Glutamatergic neuron (in vitro differentiated cells): ENCODE data around the gene ATP6V0C. TPM values are rescaled to one million over a fixed set of nuclear protein-coding genes. Genes with fewer than 3 reads are reported as not detected.
"Not testable (repeated sequence)": the region's sequence is repeated elsewhere in the genome, so short reads cannot be mapped to it uniquely, and the experiment has no call there.

Experiments
- DNase-seq: peaks from one replicate; pipeline ENCODE4 v3.0.0; 2022
- H3K27ac Mint-ChIP-seq: one replicate; pipeline ENCODE4 v1.8.0; 2020; ENCODE audit warnings: mild to moderate bottlenecking, mixed read lengths, inconsistent platforms; ENCODE audit not compliant: unreplicated experiment
- H3K27me3 Mint-ChIP-seq: one replicate; pipeline ENCODE4 v1.8.0; 2020; ENCODE audit warnings: mild to moderate bottlenecking, moderate library complexity, mixed read lengths, inconsistent platforms; ENCODE audit not compliant: unreplicated experiment
- H3K36me3 Mint-ChIP-seq: one replicate; pipeline ENCODE4 v1.8.0; 2020; ENCODE audit warnings: mild to moderate bottlenecking, mixed read lengths, inconsistent platforms; ENCODE audit not compliant: unreplicated experiment
- H3K4me1 Mint-ChIP-seq: one replicate; pipeline ENCODE4 v1.8.0; 2020; ENCODE audit warnings: mild to moderate bottlenecking, low read depth, mixed read lengths, inconsistent platforms; ENCODE audit not compliant: unreplicated experiment
- H3K4me3 Mint-ChIP-seq: one replicate; pipeline ENCODE4 v1.8.0; 2020; ENCODE audit warnings: mild to moderate bottlenecking, mixed read lengths, inconsistent platforms; ENCODE audit not compliant: unreplicated experiment
- H3K9me3 Mint-ChIP-seq: one replicate; pipeline ENCODE4 v1.8.0; 2020; ENCODE audit warnings: mild to moderate bottlenecking, moderate library complexity, mixed read lengths, inconsistent platforms; ENCODE audit not compliant: unreplicated experiment
- total RNA-seq: library from RNA; stranded (reverse); fragmentation: NEBNext Ultra II Directional; extraction: Animal tissue kit (Norgen Biotek cat#: 25700); gene quantifications from one replicate; pipeline ENCODE4 v1.2.1, GENCODE V29; 2021; ENCODE audit not compliant: unreplicated experiment
- TF ChIP-seq, protein P1 (sequence below): fragments of 200-600 bp; sonication (generic); IDR thresholded peaks from one replicate; pipeline ENCODE4 v1.5.0; 2021; ENCODE audit not compliant: partially characterized antibody, unreplicated experiment

The ATP6V0C gene
- total RNA-seq, 1 donor from 2014 or later = 274 TPM

- peaks cover 12% of the 10 kb centered on the region for H3K9me3 Mint-ChIP-seq
- peaks cover 10% of the 10 kb centered on the region for H3K4me1 Mint-ChIP-seq
- H3K27me3 Mint-ChIP-seq = peaks cover 11% of the 10 kb centered on the region
- H3K27ac Mint-ChIP-seq = peak overlapping the region; percentile 55
- peak overlapping the region; percentile 81 for H3K4me3 Mint-ChIP-seq
- TF ChIP-seq, protein P1, sequence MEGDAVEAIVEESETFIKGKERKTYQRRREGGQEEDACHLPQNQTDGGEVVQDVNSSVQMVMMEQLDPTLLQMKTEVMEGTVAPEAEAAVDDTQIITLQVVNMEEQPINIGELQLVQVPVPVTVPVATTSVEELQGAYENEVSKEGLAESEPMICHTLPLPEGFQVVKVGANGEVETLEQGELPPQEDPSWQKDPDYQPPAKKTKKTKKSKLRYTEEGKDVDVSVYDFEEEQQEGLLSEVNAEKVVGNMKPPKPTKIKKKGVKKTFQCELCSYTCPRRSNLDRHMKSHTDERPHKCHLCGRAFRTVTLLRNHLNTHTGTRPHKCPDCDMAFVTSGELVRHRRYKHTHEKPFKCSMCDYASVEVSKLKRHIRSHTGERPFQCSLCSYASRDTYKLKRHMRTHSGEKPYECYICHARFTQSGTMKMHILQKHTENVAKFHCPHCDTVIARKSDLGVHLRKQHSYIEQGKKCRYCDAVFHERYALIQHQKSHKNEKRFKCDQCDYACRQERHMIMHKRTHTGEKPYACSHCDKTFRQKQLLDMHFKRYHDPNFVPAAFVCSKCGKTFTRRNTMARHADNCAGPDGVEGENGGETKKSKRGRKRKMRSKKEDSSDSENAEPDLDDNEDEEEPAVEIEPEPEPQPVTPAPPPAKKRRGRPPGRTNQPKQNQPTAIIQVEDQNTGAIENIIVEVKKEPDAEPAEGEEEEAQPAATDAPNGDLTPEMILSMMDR = no peak
- DNase-seq = peak; percentile 42
- no peaks in the 10 kb centered on the region for H3K36me3 Mint-ChIP-seq
These were observed 38.1 kb upstream of the ATP6V0C start for GRCh38 chr16:2475413-2476344.

- TF ChIP-seq, protein P1 = no peak
- no peaks in the 10 kb centered on the region for H3K36me3 Mint-ChIP-seq
- H3K4me3 Mint-ChIP-seq = peak overlapping the region; percentile 81
- peaks cover 12% of the 10 kb centered on the region for H3K9me3 Mint-ChIP-seq
- H3K27me3 Mint-ChIP-seq = peaks cover 11% of the 10 kb centered on the region
- H3K4me1 Mint-ChIP-seq = peaks cover 9% of the 10 kb centered on the region
- peak overlapping the region; percentile 55 for H3K27ac Mint-ChIP-seq
- no peak for DNase-seq
These were observed 37.4 kb upstream of the ATP6V0C start for GRCh38 chr16:2476345-2476720.

DNA sequence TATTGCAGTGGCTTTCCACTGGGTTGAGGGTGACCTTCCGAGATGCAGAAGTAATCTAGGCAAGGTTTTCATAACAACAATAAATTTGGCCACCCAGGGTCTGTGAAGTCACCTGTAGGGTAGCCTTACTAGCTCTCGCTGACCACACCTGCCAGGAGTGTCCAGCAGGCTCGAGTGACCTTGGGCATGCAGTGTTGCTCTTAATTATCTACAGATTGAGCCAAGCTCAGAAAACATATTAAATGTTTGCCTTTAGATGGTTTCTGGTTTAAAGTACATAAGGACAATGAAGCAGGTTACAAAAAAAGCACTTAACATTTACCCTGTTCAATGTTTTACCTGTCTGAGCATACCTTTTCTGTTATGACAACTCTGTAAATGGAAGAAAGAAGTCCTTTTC is 37.0 kb upstream of the ATP6V0C start:
- Mint-ChIP-seq H3K4me3 (peak overlapping the region; percentile 81), H3K4me1 (peaks cover 12% of the 10 kb centered on the region), H3K36me3 (no peaks in the 10 kb centered on the region), H3K27me3 (peaks cover 11% of the 10 kb centered on the region), H3K9me3 (peaks cover 12% of the 10 kb centered on the region), H3K27ac (no peak overlapping the region)
- TF ChIP-seq, protein P1 = no peak
- no peak for DNase-seq

GRCh38 chr16:2477327-2477726 is 36.4 kb upstream of the ATP6V0C start:
- Mint-ChIP-seq H3K36me3 (no peaks in the 10 kb centered on the region), H3K4me1 (peaks cover 18% of the 10 kb centered on the region), H3K27ac (peak overlapping the region; percentile 5), H3K27me3 (peaks cover 11% of the 10 kb centered on the region), H3K4me3 (peak overlapping the region; percentile 81), H3K9me3 (peaks cover 14% of the 10 kb centered on the region)
- TF ChIP-seq, protein P1 = no peak
- DNase-seq = no peak

DNA sequence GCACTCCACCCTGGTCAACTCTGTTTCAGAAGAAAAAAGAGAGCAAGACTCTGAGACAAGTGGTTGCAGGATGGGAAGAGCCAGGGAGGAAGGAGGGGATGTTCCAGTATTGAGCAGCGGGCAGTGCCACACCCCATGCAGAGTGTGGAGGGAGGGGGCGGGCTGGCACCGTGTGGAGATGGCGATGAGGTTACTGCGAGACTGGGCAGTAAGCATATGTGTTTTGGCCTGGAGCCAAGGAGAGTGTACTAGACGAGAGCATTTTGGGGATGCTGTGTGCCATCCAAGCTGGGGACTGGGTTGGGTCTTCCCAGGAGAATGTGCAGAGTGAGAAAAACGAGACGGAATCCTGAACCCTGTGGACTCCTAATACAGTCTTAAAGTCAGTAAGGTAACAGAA is 35.5 kb upstream of the ATP6V0C start:
- no peak overlapping the region for H3K27ac Mint-ChIP-seq
- peaks cover 14% of the 10 kb centered on the region for H3K27me3 Mint-ChIP-seq

DNA sequence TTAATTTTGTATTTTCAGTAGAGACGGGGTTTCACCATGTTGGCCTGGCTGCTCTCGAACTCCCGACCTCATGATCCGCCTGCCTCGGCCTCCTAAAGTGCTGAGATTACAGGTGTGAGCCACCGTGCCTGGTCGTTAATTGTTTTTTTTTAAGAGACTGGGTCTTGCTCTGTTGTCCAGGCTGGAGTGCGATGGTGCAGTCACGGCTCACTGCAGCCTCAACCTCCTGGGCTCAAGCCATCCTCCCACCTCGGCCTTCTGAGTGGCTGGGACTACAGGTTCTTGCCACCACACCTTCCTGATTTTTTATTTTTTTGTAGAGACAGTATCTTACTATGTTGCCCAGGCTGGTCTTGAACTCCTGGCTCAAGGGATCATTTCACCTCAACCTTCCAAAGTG is 33.8 kb upstream of the ATP6V0C start:
- Mint-ChIP-seq H3K9me3 (peaks cover 17% of the 10 kb centered on the region), H3K27me3 (peaks cover 18% of the 10 kb centered on the region), H3K4me1 (peaks cover 24% of the 10 kb centered on the region), H3K4me3 (peak overlapping the region; percentile 30)
- not testable (repeated sequence) for H3K27ac Mint-ChIP-seq, H3K36me3 Mint-ChIP-seq, DNase-seq

More for the DNA sequence above, 35.5 kb upstream of the ATP6V0C start:
- no peak for DNase-seq
- H3K36me3 Mint-ChIP-seq = no peaks in the 10 kb centered on the region
- peaks cover 14% of the 10 kb centered on the region for H3K9me3 Mint-ChIP-seq
- TF ChIP-seq, protein P1 = no peak
- peak overlapping the region; percentile 50 for H3K4me3 Mint-ChIP-seq
- H3K4me1 Mint-ChIP-seq = peaks cover 21% of the 10 kb centered on the region
